HG02973 (cell line): ENCODE measurements around the gene KRTAP10-8.
"Not testable (repeated sequence)": the region's sequence is repeated elsewhere in the genome, so short reads cannot be mapped to it uniquely, and the experiment has no call there.

Source experiments
- ATAC-seq: cut with Tn5 transposase; IDR thresholded peaks from one replicate; pipeline ENCODE4 v1.9.1; 2021; ENCODE audit warnings: moderate library complexity; ENCODE audit not compliant: unreplicated experiment

The KRTAP10-8 gene

DNA sequence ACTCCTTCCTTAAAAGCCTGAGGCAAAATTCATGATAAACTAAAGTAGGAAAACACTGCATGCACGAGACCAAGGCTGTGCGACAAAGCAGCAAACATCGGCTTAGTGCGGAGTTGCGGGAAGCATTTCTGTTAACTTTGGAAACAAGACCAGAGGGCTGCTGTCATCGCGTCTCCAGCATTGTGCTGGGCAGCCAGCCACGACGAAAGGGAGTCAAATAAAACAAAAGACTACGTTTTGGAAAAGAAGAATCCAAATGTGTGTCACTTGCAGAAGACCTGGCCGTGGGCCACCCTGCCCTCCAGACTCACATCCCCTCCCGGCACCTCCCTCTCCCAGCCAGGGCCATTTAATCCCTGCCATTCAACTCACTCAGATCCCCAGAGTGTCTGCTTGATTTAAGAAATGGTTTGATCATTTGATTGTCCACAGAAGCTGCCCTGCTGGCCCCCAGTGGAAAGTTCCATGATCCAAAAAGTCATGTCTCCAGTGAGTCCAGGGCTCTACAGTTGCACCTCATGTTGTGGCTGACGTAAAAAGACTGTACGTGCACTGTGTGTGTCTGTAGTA is 31.9 kb downstream of the KRTAP10-8 start:
- ATAC-seq: no peak

GRCh38 chr21:44644878-44645277 is 33.0 kb downstream of the KRTAP10-8 start:
- ATAC-seq: no peak

DNA sequence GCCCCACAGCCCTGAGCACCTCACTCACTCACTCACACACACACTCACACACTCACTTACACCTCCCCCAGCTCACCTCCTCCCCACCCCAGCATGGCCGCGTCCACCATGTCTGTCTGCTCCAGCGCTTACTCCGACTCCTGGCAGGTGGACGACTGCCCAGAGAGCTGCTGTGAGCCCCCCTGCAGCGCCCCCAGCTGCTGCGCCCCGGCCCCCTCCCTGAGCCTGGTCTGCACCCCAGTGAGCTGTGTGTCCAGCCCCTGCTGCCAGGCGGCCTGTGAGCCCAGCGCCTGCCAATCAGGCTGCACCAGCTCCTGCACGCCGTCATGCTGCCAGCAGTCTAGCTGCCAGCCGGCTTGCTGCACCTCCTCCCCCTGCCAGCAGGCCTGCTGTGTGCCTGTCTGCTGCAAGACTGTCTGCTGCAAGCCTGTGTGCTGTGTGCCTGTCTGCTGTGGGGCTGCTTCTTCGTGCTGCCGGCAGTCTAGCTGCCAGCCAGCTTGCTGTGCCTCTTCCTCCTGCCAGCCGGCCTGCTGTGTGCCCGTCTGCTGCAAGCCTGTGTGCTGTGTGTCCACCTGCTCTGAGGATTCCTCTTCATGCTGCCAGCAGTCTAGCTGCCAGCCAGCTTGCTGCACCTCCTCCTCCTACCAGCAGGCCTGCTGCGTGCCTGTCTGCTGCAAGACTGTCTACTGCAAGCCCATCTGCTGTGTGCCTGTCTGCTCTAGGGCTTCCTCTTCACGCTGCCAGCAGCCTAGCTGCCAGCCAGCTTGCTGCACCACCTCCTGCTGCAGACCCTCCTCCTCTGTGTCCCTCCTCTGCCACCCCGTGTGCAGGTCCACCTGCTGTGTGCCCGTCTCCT is 34.7 kb downstream of the KRTAP10-8 start, which contains the start of gene KRTAP10-11:
Gene KRTAP10-11, plus strand, starts transcription at position 49 of the 856 bp plus-strand sequence. Its CDS starts 45 bp downstream, at position 94.
- ATAC-seq: not testable (repeated sequence)

- no peak for ATAC-seq
Observed at GRCh38 chr21:44647222-44647552, 35.3 kb downstream of the KRTAP10-8 start.

GRCh38 chr21:44648557-44649311 is 36.9 kb downstream of the KRTAP10-8 start:
- no peak for ATAC-seq

GRCh38 chr21:44649521-44650100 is 37.7 kb downstream of the KRTAP10-8 start:
- ATAC-seq: no peak

DNA sequence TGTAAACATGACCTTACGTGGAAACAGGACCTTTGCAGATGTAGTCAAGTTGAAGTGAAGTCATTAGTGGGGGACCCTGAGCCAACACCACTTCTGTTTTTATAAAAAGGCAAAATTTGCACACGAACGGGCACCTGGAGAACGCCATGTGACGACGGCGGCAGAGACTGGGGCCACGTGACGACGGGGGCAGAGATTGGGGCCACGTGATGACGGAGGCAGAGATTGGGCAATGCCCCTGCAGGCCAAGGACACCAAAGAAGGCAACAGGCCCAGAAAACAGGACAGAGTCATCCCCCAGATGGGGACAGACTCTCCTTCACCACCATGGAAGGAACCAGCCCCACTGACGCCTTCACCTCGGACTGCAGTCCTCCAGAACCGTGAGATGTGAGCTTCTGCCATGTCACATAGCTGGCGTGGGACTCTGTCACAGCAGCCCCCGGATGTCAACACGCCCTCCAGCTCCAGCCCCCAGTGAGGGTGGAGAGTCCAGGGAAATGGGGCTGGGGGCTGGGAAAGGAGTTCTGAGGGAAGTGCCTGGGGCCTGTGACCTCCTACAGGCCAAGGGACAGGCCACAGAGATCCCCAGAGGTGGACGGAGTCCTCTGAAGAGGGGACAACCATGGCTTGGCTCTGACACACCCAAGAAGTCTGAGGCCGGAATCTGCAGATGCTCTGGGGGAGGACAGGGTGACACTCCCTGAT is 38.5 kb downstream of the KRTAP10-8 start:
- no peak for ATAC-seq

DNA sequence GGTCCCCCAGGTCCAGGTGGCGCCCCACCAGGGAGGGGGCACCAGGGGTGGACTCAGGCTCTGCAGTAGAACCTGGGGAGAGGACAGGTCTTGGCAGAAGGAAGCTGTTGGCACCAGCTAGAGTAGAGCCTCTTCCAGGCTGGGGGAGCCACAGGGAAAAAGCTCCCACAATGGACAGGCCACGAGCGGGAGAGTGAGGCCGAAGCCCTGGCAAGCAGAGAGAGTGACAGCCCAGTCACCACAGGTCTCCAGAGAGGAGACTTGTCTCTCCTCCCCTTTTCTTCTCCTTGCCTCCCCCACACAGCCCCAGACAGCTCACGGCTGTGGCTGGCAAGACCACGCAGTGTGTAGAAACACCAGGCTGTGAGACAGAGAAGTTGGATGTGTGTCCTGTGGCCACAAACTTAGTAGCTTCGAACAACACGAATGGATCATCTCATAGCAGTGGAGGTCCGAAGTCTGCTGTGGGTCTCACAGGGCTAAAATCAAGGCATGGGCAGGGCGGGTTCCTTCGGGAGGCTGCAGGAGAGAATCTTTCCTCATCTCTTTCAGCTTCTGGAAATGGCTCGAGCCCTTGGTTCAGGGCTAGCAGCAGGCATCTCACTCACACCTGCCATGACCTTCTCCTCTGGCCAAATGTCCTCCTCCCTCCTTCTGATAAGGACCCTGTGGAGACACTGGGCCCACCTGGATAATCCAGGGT is 39.2 kb downstream of the KRTAP10-8 start:
- no peak for ATAC-seq

- no peak for ATAC-seq
Observed at GRCh38 chr21:44653123-44653522, 41.2 kb downstream of the KRTAP10-8 start.

DNA sequence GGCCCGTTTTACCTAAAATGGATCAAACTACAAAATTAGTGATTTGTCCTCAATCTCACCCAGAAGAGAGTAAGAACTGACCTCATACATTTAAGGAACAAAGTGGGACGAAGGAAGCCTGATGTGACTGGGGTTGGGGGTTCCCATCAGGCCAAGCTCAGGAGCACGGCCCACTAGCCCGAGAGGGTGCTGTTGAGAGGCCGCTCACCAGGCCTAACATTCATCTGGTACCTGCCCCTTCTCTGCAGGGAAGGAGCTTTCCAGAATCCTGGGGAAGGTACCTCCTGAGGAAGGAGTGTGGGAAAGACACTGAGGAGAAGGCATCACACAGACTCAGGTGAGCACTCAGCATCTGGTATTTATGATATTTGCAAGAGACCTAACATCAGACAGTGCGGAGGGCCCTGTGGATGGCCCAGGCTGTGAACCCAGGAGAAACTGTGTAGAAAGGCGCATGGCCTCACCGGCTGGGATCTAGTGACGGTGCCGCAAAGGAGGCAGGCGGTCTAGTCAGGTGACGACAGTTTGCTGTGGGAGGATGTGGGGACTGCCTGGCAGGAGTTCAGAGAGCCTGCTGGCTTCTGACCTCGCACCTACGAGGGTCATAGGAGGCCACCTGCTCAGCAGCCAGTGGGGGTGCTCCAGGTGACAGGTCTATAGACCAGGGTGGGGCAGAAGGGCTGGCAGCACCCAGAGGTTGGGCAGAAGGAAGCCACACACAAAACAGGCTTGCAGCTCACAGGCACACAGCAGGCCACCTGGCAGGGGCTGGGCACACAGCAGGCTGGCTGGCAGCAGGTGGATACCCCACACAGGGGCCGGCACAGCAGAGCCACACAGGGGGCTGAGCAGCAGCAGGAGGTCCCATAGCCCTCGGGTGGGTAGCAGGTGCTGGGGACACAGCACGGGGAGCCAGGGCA is 42.0 kb downstream of the KRTAP10-8 start:
- no peak for ATAC-seq

GRCh38 chr21:44654576-44655175 is 42.8 kb downstream of the KRTAP10-8 start, which contains the start of gene KRTAP12-4:
TSS of gene KRTAP12-4 (minus strand) at chr21:44654659. CDS start at chr21:44654614, 45 bp downstream.
- no peak for ATAC-seq

DNA sequence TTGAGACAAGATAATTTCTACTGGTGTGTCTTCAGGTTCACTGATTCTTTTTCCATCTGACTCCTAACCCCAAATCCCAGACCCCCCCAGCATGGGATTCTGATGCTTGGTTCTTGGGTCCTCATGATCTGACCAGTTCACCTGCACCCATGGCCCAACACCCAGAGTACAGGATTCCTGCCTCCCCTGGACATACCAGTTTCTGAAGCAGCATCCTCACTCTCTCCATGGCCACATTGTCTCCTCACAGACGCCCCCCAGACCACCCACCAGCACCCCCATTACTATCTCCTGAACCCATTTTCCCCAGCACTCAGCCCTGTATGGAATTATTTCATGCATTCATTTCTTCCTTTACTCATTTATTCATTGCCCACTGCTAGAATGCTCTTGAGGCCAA is 45.0 kb downstream of the KRTAP10-8 start:
- ATAC-seq: no peak

- no peak for ATAC-seq
Observed at GRCh38 chr21:44657635-44658540, 46.0 kb downstream of the KRTAP10-8 start, which contains the start of gene KRTAP12-3. TSS of gene KRTAP12-3 (plus strand) at chr21:44657932. CDS start at chr21:44657980, 48 bp downstream.

- no peak for ATAC-seq
Observed at GRCh38 chr21:44658541-44658910, 46.6 kb downstream of the KRTAP10-8 start.

GRCh38 chr21:44658913-44659595 is 47.2 kb downstream of the KRTAP10-8 start:
- ATAC-seq: no peak

DNA sequence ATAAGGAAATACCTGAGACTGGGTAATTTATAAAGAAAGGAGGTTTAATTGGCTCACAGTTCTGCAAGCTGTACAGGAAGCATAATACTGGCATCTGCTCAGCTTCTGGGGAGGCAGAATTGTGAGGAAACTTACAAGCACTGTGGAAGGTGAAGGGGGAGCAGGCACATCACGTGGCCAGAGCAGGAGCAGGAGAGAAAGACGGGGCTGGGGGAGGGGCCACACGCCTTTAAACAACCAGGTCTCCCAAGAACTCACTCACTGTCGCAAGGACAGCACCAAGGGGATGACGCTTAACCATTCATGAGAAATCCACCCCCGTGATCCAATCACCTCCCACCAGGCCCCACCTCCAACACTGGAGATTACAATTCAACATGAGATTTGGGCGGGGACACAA is 49.7 kb downstream of the KRTAP10-8 start:
- ATAC-seq: not testable (repeated sequence)
